Adrenal gland (tissue), 12 donors: ENCODE measurements around the gene OR2M2. TPM values are rescaled to one million over a fixed set of nuclear protein-coding genes. Genes with fewer than 3 reads are reported as not detected.

Experiments used
- DNase-seq, 7 donors: peaks; one replicate each; pipeline ENCODE4 v3.0.0-alpha.2; 2019 to 2020
- H3K27ac ChIP-seq, 5 donors: fragments of 200-600 bp; sonication (generic) in 4 of 5; 1 replicate in 3 of 5; 2 replicates in 2 of 5; pipeline versions ENCODE4 v1.5.1 to v1.8.0; 2016 to 2020; ENCODE audit warnings: mild to moderate bottlenecking in 1 of 5
- H3K27me3 ChIP-seq: fragments of 200-600 bp; 2 replicates; pipeline ENCODE4 v1.8.0; 2021
- H3K36me3 ChIP-seq, 2 donors: fragments of 200-600 bp; replicated peaks in 1 of 2; 1 replicate in 1 of 2; 2 replicates in 1 of 2; pipeline versions ENCODE4 v1.5.1 to v1.8.0; 2018 to 2022
- H3K4me1 ChIP-seq, 2 donors: fragments of 200-600 bp; replicated peaks in 1 of 2; 1 replicate in 1 of 2; 2 replicates in 1 of 2; pipeline versions ENCODE4 v1.5.1 to v1.8.0; 2018 to 2021
- H3K4me3 ChIP-seq, 4 donors: fragments of 200-600 bp; sonication (generic) in 3 of 4; one replicate each; pipeline ENCODE4 v1.5.1; 2016 to 2018
- H3K9me3 ChIP-seq, 3 donors: fragments of 200-600 bp; sonication (generic) in 1 of 3; replicated peaks in 1 of 3; 1 replicate in 2 of 3; 2 replicates in 1 of 3; pipeline versions ENCODE4 v1.5.1 to v1.8.0; 2016 to 2021
- POLR2A ChIP-seq, 2 donors: fragments of 450-650 bp; IDR thresholded peaks; one replicate each; pipeline ENCODE4 v1.6.1; 2017; ENCODE audit warnings: antibody characterized with exemption in 2 of 2, mild to moderate bottlenecking in 2 of 2, moderate library complexity in 1 of 2
- WGBS, 4 donors: extraction: QIAGEN DNeasy Blood & Tissue Kit in 2 of 4; methylation state at CpG; one replicate each; pipeline versions ENCODE4 v1.1.5 to v1.1.7; 2013 to 2017; 5-methylcytosine and 5-hydroxymethylcytosine counted together
- intact Hi-C, 2 donors: fragments of 100-400 bp; cut with DNase I; formaldehyde crosslinking; loops; one replicate each; pipeline versions ENCODE4 v1.14.1 to v1.15.0; 2022 to 2023
- polyA plus RNA-seq, 3 donors: library from polyadenylated mRNA; stranded (reverse); fragments of 200-250 nt in 2 of 3; fragments of 350-450 nt in 1 of 3; fragmentation: Illumina TruSeq in 1 of 3; extraction: RNeasy Lipid Tissue Mini Kit (QIAGEN cat#74804) in 1 of 3; gene quantifications; one replicate each; pipeline ENCODE4 v1.2.3, GENCODE V29; 2013 to 2014
- total RNA-seq, 9 donors: library from RNA; depleted of rRNA in 4 of 9; stranded (reverse); fragments of >200 nt in 4 of 9; fragments of 120-200 nt in 1 of 9; fragmentation: NEBNext Ultra II Directional in 1 of 9; extraction: Animal tissue kit (Norgen Biotek cat#: 25700) in 1 of 9; gene quantifications; one replicate each; pipeline versions ENCODE4 v1.1.0 to v1.2.4, GENCODE V29; 2013 to 2023
- TF ChIP-seq, protein P1 (sequence below), 6 experiments: fragments of 450-650 bp in 4 of 6; fragments of 200-600 bp in 2 of 6; sonication (generic) in 1 of 6; IDR thresholded peaks; 1 replicate in 5 of 6; 2 replicates in 1 of 6; pipeline versions ENCODE4 v1.5.1 to v1.8.0; 2016 to 2021; ENCODE audit warnings: antibody characterized with exemption in 6 of 6, mild to moderate bottlenecking in 2 of 6, moderate library complexity in 1 of 6
- donor health status: healthy with polysubstance abuse.
- donor health status: Bipolar disorder and iron deficiency.
- donor health status: DM: yes; HTN: yes; CAD: no.
- donor health status: DM: no; HTN: no; CAD: no.
- donor health status: DM: no; HTN: no; CAD: no.
- donor health status: DM: yes; HTN: yes; CAD: no.

OR2M2 gene
- total and polyA plus RNA-seq, 12 donors = 0.98 TPM; not detected in 11

DNA sequence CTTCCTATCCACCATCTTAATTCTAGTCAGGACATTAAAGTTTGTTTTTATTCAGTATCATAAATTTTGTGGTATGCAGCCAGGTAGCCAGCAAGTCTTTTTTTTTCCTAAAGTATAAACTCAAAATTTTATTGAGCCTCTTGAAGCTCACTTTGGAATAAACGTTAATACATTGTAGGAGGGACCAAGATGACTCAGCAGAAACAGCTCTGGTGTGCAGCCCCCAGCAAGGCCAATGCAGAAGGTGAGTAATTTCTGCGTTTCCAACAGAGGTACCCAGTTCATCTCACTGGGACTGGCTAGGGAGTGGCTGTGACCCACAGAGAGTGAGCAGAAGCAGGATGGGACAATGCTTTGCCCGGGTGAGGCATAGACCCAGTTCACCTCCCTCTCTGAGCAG lies 12.7 kb downstream of the OR2M2 start:
- intact Hi-C loops = no loop called here
- Histone ChIP-seq H3K4me1 (no peaks in the 10 kb centered on the region), H3K36me3 (no peaks in the 10 kb centered on the region), H3K9me3 (no peaks in the 10 kb centered on the region), H3K27me3 (no peaks in the 10 kb centered on the region), H3K4me3 (no peak overlapping the region), H3K27ac (no peak overlapping the region)
- WGBS, 4 donors = 58 to 67% (median 59%) methylated on average over 3 of the region's 3 CpGs
- no peak for DNase-seq
- no peak for TF ChIP-seq POLR2A (IDR thresholded peaks at IDR 0.05)
- TF ChIP-seq, protein P1, sequence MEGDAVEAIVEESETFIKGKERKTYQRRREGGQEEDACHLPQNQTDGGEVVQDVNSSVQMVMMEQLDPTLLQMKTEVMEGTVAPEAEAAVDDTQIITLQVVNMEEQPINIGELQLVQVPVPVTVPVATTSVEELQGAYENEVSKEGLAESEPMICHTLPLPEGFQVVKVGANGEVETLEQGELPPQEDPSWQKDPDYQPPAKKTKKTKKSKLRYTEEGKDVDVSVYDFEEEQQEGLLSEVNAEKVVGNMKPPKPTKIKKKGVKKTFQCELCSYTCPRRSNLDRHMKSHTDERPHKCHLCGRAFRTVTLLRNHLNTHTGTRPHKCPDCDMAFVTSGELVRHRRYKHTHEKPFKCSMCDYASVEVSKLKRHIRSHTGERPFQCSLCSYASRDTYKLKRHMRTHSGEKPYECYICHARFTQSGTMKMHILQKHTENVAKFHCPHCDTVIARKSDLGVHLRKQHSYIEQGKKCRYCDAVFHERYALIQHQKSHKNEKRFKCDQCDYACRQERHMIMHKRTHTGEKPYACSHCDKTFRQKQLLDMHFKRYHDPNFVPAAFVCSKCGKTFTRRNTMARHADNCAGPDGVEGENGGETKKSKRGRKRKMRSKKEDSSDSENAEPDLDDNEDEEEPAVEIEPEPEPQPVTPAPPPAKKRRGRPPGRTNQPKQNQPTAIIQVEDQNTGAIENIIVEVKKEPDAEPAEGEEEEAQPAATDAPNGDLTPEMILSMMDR (IDR thresholded peaks at IDR 0.05) = no peak

DNA sequence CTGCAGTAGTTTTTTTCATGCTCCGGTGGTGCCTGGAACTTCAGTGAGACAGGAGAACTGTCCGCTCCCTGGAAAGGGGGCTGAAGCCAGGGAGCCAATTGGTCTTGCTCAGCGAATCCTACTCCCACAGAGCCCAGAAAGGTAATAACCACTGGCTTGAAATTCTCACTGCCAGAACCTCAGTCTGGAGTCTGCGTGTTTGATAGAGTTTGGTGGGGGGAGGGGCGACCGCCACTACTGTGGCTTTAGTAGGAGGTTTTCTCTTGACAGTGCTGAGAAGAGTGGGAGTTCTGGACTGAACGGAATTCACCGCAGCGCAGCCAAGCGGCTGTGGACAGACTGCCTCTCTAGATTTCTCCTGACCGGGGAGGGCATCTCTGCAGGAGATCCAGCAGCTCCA lies 14.4 kb downstream of the OR2M2 start:
- 21 to 44% (median 36%) methylated on average over 3 to 11 of the region's 11 CpGs for WGBS, 4 donors
- Histone ChIP-seq H3K27me3 (no peaks in the 10 kb centered on the region), H3K9me3 (no peaks in the 10 kb centered on the region), H3K4me1 (no peaks in the 10 kb centered on the region), H3K36me3 (no peaks in the 10 kb centered on the region), H3K4me3 (no peak overlapping the region), H3K27ac (no peak overlapping the region)
- DNase-seq = no peak
- no peak for TF ChIP-seq POLR2A (IDR thresholded peaks at IDR 0.05)
- TF ChIP-seq, protein P1 (IDR thresholded peaks at IDR 0.05) = no peak
- intact Hi-C loops = no loop called here

DNA sequence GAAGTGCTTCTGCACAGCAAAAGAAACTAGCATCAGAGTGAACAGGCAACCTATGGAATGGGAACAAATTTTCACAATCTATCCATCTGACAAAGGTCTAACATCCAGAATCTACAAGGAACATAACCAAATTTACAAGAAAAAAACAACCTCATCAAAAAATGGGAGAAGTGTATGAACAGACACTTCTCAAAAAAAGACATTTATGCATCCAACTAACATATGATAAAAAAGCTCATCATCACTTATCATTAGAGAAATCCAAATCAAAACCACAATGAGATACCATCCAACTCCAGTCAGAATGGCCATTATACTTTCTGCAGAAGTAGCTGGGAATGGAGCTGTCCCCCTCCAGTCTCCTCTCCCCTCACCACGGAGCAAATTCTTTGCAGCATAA lies 19.5 kb downstream of the OR2M2 start:
- DNase-seq = no peak
- no peaks in the 10 kb centered on the region for H3K27me3 ChIP-seq
- H3K9me3 ChIP-seq = no peaks in the 10 kb centered on the region
- intact Hi-C loops = no loop called here
- H3K4me3 ChIP-seq = no peak overlapping the region
- H3K4me1 ChIP-seq = no peaks in the 10 kb centered on the region
- TF ChIP-seq, protein P1 (IDR thresholded peaks at IDR 0.05) = no peak
- TF ChIP-seq POLR2A (IDR thresholded peaks at IDR 0.05) = no peak
- 31 to 53% (median 50%) methylated on average over 1 of the region's 1 CpG for WGBS, 4 donors
- no peak overlapping the region for H3K27ac ChIP-seq
- H3K36me3 ChIP-seq = no peaks in the 10 kb centered on the region

DNA sequence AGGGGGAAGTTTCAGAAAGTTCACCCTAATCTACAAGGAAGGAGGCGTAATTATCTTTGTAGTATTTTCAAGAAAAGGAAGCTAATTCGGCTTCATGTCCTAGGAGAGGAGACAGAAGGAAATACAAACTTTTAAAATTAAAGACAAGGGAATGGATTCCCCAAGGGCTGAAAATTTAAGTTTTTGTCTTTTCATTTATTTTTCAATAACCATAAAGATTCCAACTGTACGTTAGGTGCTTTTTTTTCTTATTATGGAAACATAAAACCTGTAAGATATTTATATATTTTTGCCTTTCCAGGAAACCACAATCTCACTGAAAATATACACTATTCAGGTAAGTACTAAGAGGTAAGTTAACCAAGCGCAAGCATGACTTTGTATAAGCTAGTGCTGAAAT lies 22.3 kb downstream of the OR2M2 start, which contains the start of gene OR2M3:
TSS of gene OR2M3 (plus strand) at position 301 of the 400 bp plus-strand sequence. CDS start 5,803 bp downstream, outside the sequence.
- intact Hi-C loops = no loop called here
- H3K27me3 ChIP-seq = no peaks in the 10 kb centered on the region
- H3K9me3 ChIP-seq = no peaks in the 10 kb centered on the region
- no peaks in the 10 kb centered on the region for H3K36me3 ChIP-seq
- no peak within 1 kb of the TSS for H3K4me3 ChIP-seq
- no peak within 1 kb of the TSS for H3K27ac ChIP-seq
- DNase-seq = no peak
- no peaks in the 10 kb centered on the region for H3K4me1 ChIP-seq
- no peak for TF ChIP-seq POLR2A (IDR thresholded peaks at IDR 0.05)
- TF ChIP-seq, protein P1 (IDR thresholded peaks at IDR 0.05) = no peak
- WGBS, 4 donors = 41 to 60% (median 47%) methylated on average over 4 of the region's 4 CpGs
